NCI-H774 (cell line): ENCODE measurements around the gene WNT7B.

Experiments used
- DNase-seq: peaks from one replicate; lab custom pipeline; 2025; lab: John Stamatoyannopoulos, UW

Gene WNT7B

DNA sequence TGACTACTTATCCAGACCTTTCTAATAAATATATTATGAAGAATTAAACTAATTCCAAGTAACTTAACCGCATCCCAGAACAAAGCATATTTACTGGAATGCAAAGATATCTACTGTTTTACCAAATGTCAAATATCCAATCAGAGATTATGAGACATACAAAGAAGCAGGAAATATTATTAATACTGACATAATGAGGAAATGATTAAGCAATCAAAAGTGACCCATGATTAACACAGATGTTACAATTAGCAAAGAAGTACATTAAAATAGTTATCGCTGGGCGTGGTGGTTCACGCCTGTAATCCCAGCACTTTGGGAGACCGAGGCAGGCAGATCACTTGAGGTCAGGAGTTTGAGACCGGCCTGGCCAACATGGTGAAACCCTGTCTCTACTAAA lies 105.2 kb downstream of the WNT7B start:
- DNase-seq, result no peak
